Left renal cortex interstitium (tissue), 4 donors: ENCODE results near the gene TMEM59L. TPM values are rescaled to one million over a fixed set of nuclear protein-coding genes. Genes with fewer than 3 reads are reported as not detected.
A peak's percentile ranks its signal among the peaks of the same experiment; 100 is the strongest.
"Not testable (repeated sequence)": the region's sequence is repeated elsewhere in the genome, so short reads cannot be mapped to it uniquely, and the experiment has no call there.

ENCODE experiments used
- DNase-seq, 4 donors: peaks; one replicate each; pipeline ENCODE4 v3.0.0-alpha.2; 2013; ENCODE audit warnings: low read depth in 4 of 4, low spot score in 2 of 4, missing footprints in 1 of 4
- polyA plus RNA-seq, 4 donors: library from polyadenylated mRNA; unstranded; fragments of 120-200 nt; gene quantifications; one replicate each; pipeline ENCODE4 v1.2.1, GENCODE V29; 2013; ENCODE audit not compliant: insufficient read length in 4 of 4

The TMEM59L gene
- polyA plus RNA-seq: 1 to 10 TPM; 2.3 to 4.1 (median 3.7) TPM

DNA sequence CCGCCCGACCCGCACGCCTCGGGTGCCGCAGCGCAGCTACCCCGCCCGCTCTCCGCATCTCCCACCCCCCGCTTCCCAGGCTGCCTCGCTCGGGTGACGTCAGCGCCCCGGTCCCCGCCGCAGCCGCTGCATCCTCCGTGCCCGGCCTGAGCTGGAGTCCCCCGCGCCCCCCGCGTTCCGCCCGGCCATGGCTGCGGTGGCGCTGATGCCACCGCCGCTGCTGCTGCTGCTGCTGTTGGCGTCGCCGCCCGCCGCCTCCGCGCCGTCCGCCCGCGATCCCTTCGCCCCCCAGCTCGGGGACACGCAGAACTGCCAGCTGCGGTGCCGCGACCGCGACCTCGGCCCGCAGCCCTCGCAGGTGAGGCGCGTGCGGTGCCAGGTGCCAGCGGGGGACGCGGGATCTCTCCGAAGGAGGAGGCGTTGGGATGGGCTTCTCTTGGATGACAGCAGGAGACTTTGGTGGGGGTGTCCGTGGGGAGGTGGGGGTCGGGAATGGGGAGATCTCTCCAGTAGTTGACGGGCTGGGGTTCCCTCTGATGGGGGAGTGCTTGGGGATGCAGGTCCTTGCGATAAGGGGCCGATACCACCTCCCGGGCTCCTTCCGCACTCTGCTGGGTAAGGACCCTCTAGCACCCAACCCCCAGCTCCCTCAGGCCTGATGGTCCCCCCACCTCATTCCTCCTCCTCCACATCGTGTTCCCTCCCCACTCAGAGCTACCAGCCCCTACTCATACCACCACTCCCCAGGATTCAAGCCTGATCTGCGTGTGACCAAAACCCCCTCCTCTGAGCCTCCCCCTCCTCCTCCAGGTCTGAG lies at the start of gene TMEM59L:
Gene TMEM59L (plus strand): TSS at position 99 of the 817 bp plus-strand sequence. CDS start 89 bp downstream, at position 188.
- DNase-seq: no peak

DNA sequence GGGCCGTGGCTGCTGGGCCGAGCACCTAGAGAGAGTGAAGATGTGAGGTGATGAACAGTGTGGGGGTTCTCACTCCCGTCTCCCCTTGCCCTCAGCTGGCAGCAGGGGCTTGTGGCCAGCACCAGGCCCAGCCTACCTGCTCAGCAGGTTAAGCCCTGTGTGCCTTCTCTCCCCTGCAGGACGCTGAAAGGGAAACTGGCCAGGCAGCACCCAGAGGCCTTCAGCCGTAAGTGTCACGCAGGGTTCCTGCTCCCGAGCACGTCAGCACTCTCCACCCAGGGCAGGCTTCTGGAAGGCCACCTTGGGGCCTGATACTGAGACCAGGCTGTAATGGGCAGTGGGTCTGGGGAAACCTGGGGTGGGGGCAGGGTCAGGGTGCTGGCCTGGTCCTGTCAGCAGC lies 45.7 kb upstream of the TMEM59L start:
- DNase-seq: no peak

DNA sequence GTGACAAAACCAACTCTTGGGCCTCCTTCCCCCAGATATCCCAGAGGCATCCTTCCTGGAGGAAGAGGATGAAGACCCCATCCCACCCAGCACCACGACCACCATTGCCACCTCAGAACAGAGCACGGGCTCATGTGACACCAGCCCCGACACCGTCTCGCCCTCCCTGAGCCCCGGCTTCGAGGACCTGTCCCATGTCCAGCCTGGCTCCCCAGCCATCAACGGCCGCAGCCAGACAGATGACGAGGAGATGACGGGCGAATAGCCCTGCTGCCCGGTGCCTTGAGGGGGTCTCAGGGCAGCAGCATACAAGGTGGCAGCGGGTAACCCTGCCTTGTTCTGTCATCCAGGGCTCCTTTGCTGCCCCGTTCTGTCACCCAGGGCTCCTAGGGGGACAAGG lies 44.3 kb upstream of the TMEM59L start:
- DNase-seq: no peak

DNA sequence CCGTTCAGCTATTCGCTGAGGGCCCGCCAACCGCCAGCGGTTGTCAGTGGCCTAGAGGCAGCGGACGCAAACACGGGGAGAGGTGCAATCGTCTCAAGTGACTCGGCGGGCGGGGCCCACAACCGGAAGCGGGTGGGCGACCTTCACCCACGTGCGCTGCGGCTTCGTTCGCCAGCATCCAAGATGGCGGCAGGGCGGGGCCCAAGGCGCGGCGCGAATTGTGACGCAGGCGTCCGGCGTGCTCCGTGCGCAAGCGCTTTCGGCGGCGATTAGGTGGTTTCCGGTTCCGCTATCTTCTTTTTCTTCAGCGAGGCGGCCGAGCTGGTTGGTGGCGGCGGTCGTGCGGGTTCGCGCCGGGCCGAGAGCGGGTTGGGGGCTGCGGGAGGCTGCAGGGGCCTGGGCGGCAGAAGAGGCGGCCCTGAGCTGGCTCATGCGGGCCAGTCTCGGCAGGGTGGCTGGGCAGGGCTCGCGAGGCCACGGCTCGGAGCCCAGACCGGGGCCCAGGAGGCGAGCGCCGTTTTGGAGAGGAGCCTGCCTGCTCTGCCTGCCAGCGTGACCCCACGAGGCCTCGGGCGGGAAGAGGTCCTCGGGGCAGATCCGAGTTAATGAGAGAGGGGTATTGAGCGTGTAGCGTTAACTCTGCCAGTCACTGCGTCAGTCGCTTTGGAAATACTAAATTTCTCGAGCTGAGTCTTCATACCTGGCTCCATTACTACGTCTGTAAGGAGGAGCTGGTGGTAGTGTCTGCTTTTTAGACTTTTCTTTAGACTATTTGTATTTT lies 40.9 kb upstream of the TMEM59L start, which contains the start of gene UBA52:
Gene UBA52 (plus strand): TSS at position 294 of the 781 bp plus-strand sequence. CDS start 1,444 bp downstream, outside the sequence.
- peak; percentile 91 to 95 (median 93) for DNase-seq

DNA sequence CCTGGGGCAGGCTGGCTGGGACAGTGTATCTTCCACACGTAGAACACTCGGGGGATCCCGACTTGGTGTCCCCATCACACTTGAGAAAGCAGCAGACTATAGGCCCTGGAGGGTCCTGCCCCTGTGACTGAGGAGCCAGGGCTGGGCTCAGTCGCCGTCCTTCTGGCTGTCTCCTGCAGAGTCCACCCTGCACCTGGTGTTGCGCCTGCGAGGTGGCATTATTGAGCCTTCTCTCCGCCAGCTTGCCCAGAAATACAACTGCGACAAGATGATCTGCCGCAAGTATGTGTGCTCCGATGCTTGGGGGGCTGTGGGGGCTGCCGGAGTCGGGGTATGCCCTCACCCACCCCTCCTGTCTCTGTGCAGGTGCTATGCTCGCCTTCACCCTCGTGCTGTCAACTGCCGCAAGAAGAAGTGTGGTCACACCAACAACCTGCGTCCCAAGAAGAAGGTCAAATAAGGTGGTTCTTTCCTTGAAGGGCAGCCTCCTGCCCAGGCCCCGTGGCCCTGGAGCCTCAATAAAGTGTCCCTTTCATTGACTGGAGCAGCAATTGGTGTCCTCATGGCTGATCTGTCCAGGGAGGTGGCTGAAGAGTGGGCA lies 37.9 kb upstream of the TMEM59L start:
- DNase-seq: no peak

DNA sequence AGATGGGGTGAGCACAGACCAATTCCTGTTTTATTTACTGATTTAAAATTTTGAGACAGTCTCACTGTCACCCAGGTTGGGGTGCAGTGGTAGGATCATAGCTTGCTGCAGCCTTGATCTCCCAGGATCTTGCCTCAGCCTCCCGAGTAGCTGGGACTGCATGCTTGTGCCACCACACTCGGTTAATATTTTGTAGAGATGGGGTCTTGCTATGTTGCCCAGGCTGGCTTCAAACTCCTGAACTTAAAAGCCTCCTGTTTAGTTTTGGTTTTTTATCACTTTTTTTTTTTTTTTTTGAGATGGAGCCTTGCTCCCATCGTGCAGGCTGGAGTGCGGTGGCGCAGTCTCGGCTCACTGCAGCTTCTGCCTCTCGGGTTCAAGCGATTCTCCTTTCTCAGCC lies 36.3 kb upstream of the TMEM59L start:
- no peak for DNase-seq

DNA sequence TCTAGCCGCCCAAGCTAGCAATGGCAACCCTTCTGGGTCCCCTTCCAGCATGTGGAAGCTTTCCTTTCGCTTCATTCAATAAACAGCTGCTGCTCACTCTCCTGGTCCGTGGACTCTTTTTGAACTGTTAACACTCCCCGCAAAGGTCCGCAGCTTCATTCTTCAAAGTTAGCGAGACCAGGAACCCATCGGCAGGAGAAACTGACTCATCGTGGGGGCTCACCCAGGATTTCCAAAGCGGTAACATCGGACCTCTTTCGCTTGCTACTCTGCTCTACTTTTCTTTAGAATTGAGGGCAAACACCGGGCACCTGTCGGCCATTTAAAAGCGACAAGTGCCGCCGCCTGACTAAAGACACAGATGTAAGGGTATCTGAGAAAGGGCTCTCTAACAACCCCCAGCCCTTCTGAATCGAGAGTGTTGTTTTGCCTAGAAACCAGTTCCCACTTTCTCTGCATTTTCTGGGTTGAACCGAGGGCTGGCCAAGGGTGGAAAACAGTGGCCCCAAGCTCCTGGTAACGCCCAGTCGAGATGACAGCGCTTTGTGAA lies 35.2 kb upstream of the TMEM59L start:
- no peak for DNase-seq

DNA sequence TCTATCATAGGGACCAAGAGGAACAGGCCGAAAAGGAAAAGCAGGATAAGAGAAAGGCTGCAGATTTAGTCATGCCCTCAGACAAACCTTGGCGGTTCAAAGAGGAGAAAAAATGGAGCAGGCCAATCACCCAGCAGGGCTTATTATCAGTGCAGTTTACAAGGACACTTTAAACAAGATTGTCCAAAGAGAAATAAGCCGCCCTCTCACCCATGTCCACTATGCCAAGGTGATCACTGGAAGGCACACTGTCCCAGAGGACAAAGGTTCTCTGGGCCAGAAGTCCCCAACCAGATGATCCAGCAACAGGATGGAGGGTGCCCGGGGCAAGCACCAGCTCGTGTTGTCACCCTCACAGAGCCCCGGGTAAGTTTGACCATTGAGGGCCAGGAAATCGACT lies 32.4 kb upstream of the TMEM59L start:
- DNase-seq: no peak

DNA sequence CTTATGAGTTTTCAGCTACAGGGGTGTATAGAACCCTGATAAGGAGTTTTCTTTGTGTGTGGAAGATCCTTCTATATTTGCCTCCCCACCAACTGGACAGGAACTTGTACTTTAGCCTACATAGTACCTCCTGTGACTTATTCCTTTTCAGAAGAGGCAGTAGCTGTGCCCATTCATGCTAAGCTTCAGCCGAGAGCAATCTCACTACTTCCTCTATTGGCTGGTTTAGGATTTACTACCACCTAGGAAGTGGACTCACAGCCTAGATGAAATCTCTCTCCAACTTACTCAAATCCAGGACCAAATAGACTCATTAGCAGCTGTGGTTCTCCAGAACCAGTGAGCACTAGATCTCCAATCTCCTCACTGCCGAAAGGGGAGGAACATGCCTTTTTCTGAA lies 26.4 kb upstream of the TMEM59L start:
- no peak for DNase-seq

DNA sequence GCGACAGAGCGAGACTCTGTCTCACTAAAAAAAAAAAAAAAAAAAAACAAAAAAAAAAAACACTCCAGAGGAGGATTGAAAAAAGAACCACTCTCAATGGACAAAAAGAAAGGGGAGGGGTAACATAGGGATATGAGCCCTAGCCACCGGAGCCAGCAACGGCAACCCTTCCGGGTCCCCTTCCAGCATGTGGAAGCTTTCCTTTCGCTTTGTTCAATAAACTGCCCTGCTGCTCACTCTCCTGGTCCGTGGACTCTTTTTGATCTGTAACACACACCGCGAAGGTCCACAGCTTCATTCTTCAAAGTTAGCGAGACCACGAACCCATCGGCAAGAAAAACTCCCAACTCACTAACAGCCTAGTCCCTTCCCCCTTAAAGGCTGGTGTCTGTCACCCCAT lies 25.1 kb upstream of the TMEM59L start:
- no peak for DNase-seq

DNA sequence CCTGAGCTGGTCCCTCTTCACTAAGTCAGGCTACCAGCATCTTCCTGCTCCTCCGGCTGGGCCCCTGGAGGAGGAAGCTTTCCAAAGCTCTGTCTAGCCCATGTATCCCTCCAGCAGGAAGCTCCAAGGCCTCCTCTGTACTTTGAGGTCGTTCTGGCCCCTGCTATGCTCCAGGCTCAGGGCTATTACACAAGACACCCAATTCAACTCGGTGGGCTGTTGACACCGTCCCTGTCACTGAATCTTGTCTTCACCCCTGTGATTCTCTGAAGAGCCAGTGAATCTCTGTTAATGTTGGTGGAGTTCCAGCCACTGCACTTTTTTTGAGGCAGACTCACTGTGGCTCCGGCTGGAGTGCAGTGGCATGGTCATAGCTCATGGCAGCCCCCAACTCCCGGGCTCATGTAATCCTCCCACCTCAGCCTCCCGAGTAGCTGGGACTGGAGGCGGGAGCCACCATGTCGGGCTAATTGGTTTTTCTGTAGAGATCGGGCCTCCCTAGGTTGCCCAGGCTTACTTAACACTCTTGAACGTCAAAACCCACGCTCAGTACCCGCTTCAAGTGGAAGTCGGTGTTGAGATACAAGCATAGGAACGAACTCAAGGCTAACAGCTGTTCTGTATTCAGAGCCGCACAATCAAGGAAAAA lies 24.6 kb upstream of the TMEM59L start:
- no peak for DNase-seq

DNA sequence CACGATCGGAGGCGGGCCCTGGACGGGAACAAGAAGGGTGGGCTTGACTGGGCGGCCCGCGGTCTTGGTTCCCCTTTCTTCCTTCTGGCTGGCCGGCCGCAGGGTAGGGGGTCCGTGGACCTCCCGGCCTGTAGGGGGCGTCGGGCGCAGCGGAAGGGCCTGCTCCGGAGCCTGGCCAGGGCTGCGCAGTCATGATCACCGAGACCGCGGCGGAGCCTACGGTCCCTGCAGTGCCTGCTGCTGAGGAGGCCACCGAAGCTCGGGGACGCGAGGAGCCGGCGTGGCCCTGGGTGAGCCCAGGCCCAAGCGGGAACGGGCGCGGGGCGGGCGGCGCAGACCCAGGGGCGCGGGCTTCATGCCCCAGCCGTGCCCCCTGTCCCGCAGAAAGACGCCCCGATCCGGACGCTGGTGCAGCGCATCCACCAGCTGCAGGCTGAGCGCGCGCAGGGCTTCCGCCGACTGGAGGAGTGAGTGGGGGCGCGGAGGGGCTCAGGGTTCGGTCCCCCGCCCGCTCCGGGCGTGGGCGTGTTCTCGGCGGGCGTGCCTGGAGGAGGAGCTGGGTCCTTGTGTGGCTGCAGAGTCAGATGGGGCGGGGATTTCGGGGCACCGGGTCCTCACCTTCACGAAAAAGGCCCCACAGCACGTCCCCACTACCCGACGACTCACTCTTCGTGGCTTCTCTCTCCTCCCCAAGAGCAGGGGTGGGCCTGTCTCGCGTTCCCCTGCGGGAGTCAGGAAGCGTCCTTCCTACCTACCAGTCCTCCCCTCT lies 23.9 kb upstream of the TMEM59L start, which contains the start of gene REX1BD:
Gene REX1BD (plus strand): TSS at position 188 of the 769 bp plus-strand sequence. CDS start 4 bp downstream, at position 192.
- DNase-seq: peak in 3 of 4 donors; percentile 68 to 75 (median 73)

DNA sequence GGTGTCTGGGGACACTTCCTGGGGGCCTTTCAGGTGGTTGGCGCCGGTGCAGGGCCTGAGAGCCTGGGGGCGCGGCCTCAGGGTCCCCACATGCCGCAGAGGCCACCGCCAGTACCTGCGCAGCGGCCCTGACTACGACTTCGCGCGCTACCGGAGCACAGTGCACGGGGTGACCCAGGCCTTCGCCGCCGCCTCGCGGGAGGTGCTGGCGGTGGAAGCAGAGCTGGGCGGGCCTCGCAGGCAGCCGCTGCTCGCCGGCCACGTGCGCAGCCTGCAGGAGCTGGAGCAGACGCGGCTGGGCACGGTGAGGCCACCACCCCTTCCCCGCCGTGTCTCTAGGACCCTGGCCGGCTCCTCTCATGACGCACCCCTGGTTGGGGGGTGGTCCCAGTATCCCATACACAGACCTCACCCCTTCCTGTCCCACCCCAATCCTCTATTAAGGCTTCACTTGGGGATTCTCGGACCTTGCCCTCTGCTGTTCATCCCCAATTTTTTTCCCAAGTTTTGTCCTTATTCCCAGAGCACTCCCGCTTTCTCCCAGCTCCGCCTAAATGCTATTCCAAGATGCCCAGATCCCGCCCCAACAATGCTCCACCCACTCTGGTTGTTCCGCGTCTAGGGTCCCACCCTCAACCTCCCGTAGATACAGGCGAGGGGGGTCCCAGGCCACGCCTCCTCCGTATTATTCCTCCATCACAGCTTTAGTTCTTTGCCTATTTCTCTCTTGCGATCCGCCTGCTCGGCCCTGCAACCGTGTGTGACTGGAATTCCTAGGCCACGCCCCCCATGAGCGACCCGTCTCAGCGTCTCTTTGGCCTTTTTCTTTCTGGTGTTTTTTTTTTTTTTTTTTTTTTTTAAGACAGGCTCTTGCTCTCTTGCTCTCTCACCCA lies 23.0 kb upstream of the TMEM59L start:
- peak in 1 of 4 donors; percentile 63 for DNase-seq

DNA sequence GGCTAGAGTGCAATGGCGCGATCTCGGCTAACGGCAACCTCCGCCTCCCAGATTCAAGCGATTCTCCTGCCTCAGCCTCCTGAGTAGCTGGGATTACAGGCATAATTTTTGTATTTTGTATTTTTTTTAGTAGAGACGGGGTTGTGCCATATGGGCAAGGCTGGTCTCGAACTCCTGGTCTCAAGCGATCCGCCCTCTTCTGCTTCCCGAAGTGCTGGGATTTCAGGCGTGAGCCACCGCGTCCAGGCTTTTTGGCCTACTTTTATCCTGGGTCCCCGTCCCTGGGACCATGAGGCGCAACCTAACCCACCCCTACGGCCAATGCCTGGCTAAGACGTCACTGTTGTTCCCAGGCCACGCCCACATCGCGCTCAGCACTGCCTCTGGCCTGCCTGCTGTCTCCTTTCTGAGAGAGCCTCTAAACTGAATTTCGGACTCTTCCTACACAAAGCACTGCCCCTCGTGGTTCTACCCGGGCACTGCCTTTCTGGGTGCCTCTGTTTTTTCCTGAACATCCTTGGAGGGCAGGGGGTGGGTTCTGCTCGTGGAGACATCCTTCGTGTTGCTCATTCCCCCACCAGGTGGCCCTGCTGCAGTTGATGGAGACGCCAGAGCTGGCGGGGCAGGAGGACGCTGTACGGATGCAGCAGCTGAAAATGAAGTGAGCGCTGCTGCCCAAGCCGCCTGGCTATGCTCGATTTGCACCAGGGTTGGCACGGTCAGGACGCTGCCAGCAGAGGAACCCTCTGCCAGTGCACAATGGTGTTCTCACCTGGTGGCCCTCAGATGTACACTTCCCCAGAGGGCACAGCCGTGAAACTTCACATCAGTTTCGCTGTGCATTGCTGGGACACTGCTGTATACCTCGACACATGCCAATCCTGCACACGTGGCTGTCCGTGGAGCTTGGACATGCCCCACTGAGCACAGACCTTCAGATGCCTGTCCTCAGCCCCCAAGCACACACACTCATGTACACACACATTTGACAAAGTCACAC lies 22.1 kb upstream of the TMEM59L start:
- DNase-seq: peak in 2 of 4 donors; percentile 70 to 73

DNA sequence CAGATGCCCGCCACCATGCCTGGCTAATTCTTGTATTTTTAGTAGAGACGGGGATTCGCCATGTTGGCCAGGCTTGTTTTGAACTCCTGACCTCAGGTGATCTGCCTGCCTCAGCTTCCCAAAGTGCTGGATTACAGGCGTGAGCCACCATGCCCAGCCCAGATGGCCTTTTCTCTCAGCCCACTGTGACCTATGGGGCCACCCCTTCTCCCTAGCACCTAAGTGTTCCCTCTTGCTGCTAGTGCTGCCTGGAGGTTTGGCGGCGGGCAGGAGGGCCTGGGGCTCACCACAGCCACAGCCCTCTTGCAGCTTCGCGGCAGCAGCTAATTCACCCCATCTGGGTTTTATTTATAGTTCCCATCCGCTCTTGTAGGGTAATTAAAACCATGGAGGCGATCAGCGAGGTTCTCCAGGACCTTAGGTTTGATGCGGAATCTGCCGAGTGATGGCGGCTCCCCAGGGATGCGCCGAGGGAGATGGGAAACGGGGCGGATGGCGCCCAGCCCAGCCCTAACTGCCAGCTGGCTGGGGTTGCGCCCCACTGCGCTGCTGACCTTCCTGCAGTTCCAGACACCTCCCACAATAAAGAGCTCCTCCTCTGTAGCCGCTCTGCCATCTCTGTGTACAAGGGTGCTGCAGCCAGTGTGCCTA lies 20.8 kb upstream of the TMEM59L start:
- no peak for DNase-seq

DNA sequence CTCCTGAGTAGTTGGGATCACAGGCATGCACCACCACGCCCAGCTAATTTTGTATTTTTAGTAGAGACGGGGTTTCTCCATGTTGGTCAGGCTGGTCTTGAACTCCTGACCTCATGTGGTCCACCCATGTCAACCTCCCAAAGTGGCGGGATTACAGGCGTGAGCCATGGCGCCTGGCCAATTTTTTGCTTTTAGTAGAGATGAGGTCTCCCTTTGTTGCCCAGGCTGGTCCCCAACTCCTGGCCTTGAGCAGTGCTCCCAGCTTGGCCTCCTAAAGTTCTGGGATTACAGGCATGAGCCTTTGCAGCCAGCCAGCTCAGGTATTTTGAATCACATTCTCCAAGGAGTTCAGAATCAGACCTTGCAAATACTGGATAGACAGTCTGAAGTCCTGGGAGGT lies 19.9 kb upstream of the TMEM59L start:
- DNase-seq: not testable (repeated sequence)
